Hematopoietic multipotent progenitor cell treated with erythropoietin and hydrocortisone succinate and interleukin-3 and kit ligand, for 4 days (in vitro differentiated cells): ENCODE data around the gene SST.
"Not testable (repeated sequence)": the region's sequence is repeated elsewhere in the genome, so short reads cannot be mapped to it uniquely, and the experiment has no call there.

Experiments used
- DNase-seq: peaks from one replicate; pipeline ENCODE4 v3.0.0-alpha.2; 2015

SST gene

DNA sequence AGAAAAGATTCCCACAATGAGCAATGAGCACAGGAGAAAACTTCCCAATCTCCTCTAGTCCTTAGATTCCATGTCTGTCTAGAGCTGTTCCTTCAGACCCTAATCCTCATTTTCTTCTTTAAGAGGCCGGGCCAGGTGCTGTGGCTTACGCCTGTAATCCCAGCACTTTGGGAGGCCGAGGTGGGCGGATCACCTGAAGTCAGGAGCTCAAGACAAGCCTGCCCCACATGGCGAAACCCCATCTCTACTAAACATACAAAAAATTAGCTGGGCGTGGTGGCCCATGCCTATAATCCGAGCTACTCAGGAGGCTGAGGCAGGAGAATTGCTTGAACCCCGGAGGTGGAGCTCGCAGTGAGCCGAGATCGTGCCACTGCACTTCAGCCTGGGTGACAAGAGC, 11.6 kb upstream of the SST start:
- DNase-seq: not testable (repeated sequence)

DNA sequence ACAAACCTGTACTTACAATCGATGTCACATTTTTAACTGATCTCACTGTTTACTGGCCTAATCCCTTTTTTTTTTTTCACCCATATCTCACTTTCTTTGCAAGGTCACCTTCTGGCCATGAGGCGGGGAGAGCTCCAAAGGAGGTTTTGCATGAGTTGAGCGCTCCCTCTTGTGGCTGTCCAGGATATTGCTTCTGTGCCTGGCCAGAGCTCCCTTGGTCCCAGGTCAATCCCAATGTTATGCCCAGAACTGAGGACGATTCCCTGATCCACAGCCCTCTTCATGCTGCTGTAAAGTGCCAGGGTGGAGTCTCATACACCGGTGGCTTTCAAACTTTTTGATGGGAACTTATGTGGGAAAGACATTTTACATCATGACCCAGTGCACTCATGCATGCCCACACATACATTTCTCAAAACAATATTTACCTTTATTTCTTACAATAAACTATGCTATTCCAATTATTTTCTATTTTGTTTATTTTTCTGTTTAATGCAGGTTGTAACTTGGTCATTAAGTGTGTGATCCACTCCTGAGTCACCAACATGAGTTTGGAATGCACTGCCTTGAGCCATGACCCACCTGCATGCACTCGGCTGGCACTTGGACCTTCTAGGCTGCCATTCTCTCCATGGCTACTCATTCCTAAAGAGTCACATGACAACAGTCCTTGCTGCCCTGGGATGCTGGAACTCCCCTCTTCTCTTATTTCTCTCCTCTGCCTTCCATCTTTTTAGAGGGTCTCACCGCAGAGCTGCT, 9.6 kb upstream of the SST start:
- peak; percentile 82 for DNase-seq

DNA sequence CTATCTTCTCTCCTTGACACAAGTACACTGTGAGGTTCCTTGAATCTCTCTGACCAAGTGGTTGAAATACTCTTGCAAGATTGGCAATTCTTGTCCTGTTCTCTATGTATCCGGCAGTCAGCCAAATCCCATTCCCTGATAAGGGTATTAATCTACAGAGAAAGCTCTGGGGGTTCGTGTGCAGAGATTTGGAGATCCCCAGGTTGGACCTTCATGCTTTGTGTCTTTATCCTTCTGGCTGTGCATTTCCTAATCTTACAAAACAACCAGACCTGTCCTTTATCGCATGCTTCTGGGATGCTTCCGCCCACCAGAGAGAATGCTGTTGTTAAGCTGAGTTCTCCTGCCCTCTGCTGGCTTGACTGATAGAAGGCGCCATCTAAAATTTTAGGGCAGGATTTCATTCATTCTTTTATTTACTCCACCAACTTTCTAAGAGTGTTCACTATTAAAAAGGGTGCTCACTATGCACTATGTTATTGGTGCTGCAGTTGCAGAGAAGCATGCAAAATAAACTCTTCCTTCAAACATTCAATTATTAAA, 8.6 kb upstream of the SST start:
- peak; percentile 83 for DNase-seq

DNA sequence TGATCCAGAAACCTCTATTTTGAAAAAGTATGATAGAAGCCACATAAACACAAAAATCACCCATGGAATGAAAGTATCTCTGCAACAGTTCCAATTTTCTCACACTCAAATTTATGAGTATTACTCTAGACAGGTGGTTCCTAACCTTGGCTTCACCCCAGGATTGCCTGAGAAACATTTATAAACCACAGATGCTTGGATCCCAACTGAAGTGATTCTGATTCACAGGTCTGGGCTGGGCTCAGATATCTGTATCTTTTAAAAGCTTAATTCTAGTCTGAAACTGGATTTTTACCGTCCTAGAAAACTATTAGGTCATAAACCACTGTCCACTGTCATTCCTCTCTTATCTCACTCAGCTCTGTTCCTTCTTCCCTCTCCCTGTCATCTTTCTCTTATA, 7.4 kb upstream of the SST start:
- no peak for DNase-seq

DNA sequence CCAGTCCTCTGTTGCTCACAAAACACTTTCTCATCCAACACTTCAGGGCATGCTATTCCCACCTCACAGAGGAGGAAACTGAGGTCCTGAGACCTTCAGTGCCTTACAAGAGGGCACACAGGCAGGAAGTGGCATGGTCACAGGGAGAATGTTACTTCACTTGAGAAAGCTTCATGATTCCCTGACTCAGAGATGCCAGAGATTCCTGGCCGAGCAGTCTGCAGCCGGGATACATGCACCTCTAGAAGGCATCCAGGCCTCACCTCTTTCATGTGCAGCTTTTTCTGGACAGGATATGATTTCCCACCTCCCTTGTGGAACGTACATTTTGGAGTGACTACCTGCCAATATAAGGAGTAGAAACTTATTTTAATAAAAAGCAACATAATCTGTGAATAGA, 2.8 kb upstream of the SST start:
- DNase-seq: no peak

DNA sequence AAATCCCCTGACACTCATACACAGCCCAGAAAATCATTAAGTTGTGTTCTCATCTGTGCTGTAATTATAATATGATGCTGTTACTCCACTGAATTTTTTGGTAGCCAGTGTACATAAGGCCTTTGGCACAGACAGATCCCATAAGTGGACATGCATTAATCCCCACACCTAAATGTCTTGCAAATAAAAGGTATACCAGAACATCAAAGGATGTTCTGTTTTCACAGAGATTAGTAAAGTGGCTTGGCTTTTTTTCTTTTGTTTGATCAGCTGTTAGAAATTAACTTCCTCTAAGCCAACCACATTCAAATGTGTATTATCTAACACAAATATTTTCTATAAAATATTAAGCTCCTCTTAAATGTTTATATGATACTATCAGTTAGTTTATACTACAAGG, 2.7 kb downstream of the SST start:
- no peak for DNase-seq

DNA sequence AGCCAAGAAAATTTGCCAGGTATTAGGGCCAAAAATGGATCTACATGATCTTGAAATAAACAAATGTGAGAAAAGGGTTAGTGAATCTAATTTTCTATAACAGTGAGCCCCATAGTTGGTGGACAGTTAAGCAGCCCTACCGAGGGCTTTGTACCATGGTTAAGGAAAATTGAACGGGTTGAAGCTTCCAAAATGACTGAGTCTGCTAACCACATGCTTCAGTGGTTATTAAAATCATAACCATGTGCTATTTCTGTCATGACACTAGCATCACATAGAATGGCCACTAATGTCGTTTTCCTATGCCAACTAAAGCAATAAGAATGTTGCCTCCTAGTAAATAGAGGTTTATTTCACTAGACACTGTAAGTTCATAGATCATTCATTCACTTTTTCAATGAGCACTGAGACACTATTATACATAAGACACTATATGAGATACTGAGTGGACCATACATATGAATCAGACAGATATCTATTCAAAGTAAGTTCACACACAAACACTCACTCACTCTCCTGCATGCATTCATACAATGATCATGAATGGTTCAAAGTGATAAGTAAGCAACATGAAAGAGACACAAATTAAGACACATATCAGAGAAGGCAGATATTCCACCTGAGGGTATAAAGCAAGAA, 4.3 kb downstream of the SST start:
- DNase-seq: no peak

DNA sequence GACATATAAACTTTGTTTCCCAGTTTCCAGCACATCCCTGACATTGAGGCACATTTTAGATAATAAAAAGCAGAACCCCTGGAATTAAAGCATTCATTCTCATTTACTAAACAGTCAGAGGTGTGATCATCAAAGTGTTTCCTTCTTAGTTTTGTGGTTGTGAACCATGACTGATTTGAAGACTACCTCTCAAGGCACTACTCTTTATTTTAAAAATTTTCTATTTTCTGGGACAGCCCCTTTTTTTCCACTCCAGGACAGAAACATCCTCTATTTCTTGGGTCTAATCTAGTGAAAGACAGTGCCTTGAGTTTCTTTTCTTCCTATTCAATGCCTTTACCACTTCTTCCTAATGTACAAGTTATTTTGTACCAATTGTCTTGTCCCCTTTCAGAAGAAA, 5.2 kb downstream of the SST start:
- DNase-seq: no peak

DNA sequence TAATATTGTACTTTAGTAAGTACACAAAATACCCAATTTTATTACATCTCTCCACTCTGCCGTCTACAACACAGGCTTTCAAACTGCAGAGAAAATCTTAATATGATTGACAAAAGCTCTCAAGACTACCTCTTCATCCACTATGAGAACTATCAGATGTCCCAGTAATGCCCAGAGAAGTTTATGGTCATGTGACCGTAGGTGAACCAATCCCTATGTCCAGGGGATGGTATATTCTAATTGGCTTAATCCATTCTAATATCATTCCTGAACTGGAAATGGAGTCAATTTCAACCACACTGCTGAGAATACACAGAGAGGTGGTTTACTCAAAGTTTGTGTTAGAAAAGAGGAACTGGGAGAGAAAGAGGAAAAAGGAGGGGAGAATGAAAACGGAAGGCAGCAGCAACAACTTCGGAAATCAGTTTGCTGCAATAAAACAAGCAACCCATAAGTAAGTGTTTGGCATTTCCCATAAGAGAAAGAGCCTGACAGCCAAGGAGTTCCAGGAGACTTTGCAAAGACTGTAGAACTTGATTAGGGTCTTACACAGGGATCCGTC, 7.3 kb downstream of the SST start:
- DNase-seq: peak; percentile 7

DNA sequence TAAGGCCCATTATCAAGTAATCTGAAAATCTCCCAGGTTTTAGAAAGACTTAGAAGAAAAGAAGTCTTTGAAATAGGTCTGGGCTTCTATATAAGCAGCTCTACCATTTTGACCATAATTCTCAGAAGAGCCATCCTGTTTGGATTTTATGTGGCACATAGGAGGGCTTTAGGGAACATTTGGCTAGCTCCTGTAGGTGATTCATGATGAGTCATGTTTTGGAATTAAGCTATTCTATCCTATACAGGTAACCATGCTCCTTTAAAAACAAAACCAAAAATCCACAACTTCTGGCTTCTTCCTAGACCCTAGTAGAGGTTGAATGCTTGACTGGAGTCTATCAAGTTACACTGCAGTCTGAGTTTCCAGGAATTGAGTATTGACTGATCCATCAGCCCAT, 8.9 kb downstream of the SST start:
- no peak for DNase-seq

DNA sequence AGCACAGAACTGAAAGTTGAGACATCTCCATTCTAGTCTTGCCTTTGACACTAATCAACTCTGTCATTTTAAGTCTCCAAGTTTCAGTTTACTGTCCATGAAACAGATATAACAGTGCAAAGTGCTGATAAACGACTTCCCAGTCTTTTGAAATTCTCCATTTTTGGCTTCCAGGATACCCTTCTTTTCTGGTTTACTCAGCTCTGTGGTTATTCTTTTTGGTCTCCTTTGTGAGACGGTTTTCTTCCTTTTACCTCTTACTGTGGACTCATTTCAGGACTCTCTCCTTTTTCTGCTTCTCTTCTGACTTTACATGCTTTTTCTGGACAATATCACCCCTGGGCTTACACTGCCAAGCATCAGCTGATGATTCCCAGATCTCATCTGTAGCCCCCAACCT, 18.9 kb downstream of the SST start:
- no peak for DNase-seq

DNA sequence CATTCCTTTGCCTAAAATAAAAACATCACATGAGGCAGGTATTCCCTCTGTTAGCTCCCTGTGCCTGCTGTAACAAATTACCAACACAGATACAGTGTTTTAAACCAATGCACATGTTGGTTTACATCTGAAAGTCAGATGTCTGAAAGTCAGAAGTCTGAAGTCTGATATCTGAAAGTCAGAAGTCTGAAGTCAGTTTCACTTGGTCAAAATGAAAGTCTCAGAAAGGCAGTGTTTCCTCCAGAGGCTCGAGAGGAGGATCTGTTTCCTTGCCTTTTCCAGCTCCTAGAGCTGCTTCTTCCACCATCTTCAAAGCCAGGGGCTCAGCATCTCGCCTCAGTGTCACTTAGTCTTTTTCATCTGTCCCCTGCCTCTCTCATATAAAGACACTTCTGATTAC, 22.0 kb downstream of the SST start:
- no peak for DNase-seq

DNA sequence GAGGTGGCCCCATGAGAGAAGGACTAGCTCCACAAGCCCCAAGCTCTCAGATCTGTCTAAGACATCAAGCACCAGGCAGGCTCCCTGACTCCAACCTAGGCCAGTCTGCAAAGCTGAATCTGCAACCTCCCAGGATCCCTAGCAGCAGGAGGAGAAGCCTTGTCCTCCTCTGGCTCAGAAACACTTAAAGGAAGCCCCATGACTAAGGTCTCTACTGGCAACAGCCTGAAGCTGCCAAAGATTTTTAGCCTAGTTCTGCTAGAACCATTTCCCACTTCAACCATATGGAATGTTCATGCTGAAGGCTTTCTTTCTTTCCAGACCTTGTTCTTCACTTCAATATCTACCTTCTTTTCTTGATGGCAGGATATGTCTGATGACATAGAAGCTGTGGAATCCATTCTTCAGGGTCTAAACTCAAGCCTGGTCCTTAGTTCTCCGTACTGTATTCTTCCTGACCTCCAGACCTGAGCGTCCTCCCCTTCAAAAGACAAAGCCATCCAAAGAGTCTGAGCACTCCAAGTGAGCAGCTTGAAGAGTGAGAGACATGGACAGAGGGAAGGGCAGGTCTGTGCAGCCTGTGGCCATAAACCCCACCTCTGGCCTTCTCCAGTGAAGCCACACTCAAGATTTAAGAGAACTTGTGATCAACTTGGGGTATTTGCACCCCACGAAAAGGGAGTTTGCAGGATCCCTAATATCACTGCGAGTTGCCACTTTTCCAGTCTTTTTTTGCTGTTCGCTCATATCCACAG, 23.1 kb downstream of the SST start:
- DNase-seq: no peak

DNA sequence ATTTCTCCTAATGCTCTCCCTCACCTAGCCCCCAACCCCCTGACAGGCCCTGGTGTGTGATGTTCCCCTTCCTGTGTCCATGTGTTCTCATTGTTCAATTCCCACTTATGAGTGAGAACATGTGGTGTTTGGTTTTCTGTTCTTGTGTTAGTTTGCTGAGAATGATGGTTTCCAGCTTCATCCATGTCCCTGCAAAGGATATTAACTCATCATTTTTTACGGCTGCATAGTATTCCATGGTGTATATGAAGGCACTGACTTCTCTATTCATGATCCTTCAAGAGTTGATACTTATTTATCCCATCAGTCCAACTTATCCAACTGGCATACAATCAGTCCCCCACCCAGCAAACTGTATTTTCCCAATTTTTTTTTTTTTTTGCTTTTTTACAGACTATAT, 24.8 kb downstream of the SST start:
- not testable (repeated sequence) for DNase-seq

DNA sequence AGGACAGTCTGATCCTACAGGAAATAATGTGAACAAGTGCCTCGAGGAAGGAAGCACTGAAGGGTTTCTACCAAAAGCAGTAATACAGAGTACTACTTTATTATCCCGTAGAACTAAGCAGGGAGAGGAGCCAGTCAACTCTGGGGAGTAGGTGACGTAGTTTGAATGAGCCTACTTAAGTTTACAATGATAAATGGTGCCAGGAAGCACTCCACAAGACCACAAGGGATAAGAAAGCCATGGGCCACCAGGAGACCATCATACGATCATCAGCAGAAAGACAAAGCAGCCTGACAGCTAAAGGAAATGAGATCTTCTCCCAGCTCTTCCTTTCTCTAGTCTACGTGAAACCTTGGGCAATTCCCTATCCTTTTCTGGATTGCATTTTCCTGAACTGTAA, 27.3 kb downstream of the SST start:
- no peak for DNase-seq

DNA sequence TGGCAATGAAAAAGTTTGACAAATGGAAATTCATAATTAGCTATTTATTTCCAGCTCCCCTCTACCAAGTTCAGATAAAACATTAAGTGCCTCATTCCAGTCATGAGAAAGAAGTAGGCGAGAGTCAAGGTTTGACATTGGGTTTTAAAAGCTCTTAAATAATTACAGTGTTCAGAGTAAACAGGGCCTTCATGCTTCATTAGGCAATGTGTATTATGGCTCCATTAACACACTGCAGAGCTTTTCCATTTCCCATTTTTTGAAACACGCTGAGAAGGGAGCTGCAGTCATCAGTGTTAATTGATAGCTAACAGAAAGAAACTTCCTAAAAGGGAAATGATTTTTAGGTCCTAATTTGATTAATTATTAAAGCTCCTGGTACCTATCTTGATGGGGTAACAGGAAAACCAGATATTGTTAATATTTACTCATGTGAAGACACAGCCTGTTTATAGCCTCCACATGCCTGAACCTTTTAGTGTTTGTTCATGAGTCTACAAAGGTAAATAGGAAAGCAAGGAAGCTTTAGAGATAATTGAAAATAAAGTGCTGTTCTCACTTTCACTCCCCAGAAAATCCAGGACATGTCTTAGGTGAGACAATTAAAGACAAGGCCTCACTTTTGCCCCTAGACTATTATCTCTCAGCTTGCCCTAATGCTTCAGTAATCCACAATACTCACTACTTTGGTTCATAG, 28.7 kb downstream of the SST start:
- no peak for DNase-seq

DNA sequence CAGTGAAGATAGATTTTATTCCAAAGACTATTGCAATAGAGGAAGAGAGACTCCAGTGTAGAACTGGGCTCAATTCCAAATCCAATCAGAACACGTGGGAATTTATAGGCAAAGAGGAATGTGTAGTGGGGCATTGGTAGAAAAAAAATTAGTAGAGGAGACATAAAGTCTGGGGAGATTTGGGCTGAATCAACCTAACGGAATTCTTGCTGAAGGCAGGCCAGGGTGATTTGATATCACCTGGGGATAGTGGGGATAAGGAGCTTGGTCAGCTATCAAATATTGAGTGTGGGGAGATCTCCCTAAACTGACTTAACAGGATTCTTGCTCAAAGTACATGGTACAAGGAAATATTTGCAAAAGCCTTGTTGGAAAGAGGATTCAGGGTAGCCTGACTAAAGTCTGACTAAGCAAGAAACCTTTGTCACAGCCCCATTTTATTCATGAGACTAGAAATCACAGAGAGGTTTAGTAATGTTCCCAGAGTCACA, 29.6 kb downstream of the SST start:
- no peak for DNase-seq

DNA sequence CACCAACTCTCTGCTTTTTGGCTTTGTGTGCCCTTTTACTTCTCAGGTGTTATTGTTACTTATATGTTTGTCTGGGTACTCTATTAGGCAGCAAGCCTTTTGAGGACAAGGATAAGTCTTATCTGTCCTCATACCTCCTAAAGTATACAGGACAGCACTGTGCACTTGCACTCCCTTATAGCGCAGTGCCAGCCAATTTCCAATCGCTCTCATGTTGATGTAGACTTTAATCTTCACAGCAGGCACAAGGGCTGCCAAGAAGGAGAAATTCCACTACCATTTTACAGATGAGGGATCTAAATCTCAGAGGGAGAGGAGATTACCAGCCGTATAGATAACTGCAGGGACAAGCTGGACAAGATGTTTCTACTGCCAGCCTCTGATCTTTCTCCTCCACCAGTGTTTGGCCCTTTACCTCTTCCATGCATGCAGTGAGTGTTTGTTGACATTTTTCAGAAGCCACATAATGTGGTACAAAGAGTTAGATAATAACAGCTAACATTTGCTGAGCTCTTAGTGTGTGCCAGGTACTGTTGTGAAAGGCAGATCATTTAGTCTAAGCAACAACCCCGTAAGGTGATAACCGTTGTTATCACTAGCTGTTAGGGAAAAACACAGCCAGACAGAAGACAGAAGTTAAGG, 30.1 kb downstream of the SST start:
- DNase-seq: no peak

DNA sequence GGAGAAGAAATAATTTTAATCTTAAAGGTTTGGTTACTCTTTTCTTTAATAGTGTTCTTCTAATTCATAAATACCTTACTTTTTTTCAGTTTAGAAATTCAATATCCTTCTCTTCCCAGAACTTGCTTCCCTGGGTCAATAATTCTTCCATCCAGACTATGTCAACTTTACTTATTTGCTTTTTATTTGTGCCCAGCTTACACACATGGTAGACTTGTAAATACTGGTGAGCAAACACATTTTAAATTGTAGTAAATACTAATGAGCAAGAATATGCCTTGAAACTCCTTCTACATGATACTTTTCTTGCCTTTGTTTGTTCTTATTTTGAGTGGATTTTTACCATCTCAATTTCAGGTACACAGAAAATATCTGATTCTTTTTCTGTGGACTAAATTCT, 33.7 kb downstream of the SST start:
- no peak for DNase-seq

DNA sequence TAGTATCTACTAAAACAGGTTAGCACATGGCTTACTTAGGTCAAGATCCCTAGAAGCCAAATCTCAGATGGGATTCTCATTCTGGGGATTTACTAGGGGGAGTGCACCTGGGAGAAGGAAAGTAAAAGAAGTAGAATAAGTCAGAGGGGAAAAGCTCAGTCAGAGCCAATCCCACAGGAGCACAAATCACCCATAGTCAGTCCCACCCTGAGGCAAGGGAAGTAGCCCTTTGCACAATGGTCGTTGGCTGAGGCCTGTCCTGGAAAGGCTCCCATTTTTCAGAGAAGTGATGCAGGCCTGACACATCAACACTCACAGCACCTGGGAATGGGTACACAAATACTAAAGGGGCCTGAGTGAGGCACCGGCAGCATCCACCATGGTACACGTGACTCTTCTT, 39.8 kb downstream of the SST start:
- no peak for DNase-seq

DNA sequence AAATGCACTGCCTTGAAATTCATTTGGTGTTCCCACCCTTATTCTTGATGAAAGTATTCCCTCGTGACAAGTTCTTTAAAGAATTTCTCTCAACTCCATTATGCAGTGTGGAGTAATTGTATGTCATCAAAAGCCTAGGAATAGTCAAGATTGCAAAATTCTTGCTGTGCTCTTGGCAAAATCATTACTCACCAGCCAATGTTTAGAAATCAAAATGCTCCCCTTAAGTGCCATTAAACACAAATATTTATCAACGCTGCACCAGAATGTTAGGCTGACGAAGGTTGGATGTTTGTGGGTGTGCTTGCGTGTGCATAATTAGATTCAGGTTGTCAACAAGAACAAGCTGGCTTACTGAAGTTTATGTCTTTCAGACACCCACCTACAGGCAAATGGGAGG, 40.5 kb downstream of the SST start:
- DNase-seq: no peak

DNA sequence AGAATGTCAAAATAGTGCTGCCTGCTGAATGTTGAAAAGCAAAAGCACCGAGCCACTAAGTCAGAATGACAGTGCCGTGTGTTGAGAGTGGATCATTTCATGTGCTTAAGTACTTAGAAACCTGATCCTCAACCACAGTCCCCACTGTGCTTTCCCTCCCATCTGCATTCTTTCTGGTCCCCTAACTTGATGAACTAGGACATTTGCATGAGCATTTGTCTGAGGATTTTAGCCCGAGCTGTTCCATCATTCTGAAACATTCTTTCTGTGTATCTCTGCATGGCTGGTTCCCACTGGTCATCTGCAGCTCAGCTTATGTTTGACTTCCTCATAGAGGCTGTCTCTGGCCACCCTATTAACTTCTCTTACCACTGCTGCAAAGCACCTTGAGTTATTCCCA, 42.0 kb downstream of the SST start:
- DNase-seq: no peak
